HG03378 (cell line): ENCODE results near the gene RFPL4A.
"Not testable (repeated sequence)": the region's sequence is repeated elsewhere in the genome, so short reads cannot be mapped to it uniquely, and the experiment has no call there.

Experiments
- ATAC-seq: cut with Tn5 transposase; IDR thresholded peaks from one replicate; pipeline ENCODE4 v1.9.1; 2021; ENCODE audit warnings: mild to moderate bottlenecking, moderate library complexity; ENCODE audit not compliant: unreplicated experiment

The RFPL4A gene

GRCh38 chr19:55758797-55759196 is at the start of gene RFPL4A:
TSS of gene RFPL4A (plus strand) at chr19:55759097. CDS start at chr19:55761801, 2,704 bp downstream.
- not testable (repeated sequence) for ATAC-seq

DNA sequence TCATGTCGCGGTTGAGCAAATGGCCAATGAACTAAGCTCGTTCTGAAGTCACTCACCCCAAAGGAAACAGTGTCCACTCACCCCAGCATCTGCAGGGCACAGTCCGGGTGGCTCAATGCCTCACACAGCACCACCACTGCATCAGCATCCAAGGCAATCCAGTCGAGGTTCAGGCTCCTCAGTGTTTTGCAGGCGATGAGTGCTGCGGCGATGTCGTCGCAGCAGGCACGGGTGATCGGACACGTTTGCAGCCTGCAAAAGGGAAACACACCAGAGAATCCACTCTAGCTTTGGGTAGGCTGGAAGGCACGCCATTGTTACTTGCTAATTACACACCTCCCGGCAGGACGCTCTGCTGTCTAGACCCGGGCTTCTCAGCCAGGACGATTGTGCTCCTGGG is 47.2 kb upstream of the RFPL4A start:
- ATAC-seq: no peak

DNA sequence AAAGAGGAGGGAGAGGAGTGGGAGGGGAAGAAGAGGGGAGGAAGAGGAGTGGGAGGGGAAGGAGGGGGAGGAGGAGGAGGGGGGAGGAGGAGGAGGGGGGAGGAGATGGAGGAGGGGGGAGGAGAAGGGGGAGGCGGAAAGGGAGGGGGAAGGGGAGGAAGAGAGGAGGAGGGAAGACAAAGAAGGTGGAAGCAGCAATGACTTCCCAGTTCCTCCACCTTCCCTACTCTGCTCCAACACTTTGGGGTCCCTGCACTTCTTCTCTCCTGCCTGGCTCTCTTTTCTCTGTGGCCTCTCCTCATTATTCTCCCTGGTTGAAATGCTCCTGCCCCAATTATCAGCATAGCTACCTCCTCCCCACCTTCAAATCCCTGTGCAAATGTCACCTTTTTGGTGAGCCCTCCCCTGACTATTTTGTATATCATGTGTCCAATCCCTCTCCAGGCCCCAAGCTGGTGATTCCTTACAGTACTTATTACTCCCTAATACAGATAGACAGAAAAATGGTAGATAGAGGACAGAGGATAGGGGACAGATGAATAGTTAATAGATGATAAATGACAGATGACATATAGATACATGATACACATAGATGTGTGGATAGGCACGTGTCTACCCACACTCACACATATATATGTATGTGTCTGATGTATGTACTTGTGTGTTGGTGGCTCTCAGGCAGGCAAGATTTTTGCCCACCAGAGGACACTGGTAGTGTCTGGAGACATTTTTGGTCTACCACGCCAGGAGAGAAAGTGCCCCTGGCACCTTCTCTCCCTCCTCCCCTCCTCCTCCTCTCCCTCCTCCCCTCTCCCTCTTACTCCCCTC is 45.9 kb upstream of the RFPL4A start:
- no peak for ATAC-seq

GRCh38 chr19:55716531-55716930 is 42.4 kb upstream of the RFPL4A start:
- ATAC-seq: no peak

- no peak for ATAC-seq
Observed at GRCh38 chr19:55717251-55717650, 41.6 kb upstream of the RFPL4A start.

DNA sequence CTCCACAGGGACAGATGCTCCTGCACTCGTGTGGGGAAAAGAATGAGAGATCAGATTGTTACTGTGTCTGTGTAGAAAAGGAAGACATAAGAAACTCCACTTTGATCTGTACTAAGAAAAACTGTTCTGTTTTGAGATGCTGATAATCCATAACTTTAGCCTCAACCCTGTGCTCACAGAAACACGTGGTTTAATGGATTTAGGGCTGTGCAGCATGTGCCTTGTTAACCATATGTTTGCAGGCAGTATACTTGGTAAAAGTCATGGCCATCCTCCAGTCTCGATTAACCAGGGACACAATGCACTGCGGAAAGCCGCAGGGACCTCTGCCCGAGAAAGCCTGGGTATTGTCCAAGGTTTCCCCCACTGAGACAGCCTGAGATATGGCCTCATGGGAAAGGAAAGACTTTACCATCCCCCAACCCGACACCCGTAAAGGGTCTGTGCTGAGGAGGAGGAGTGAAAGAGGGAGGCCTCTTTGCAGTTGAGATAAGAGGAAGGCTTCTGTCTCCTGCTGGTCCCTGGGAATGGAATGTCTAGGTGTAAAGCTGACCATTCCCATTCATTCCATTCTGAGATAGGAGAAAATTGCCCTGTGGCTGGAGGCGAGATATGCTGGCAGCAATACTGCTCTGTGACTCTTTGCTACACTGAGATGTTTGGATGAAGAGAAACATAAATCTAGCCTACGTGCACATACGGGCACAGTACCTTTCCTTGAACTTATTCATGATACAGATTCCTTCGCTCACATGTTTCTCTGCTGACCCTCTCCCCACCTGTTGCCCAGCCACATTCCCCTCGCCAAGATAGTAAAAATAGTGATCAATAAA is 40.8 kb upstream of the RFPL4A start:
- not testable (repeated sequence) for ATAC-seq

GRCh38 chr19:55720214-55720746 is 38.6 kb upstream of the RFPL4A start:
- ATAC-seq: no peak

DNA sequence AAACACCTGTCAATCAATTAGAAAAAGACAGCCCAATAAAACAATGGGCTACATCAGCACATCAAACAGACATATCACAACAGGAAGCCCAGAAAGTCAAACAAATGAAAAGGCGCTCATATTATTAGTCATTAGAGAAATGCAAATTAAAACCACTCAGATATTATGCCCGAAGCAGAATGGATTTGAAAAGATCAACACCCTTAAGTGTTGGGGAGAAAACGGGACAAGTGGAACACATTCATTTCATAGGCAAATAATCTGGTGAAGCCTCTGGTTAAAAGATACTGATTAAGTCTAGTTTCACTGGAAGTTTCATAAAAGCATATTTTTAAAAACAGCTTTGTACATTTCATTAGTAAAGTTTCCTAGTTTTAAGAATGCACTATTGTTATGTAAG is 38.1 kb upstream of the RFPL4A start:
- ATAC-seq: no peak

GRCh38 chr19:55723491-55723890 is 35.4 kb upstream of the RFPL4A start:
- no peak for ATAC-seq

GRCh38 chr19:55730378-55730777 is 28.5 kb upstream of the RFPL4A start:
- ATAC-seq: not testable (repeated sequence)

- ATAC-seq: no peak
Observed at GRCh38 chr19:55738302-55738701, 20.6 kb upstream of the RFPL4A start, which contains the start of gene NLRP9. TSS of gene NLRP9 (minus strand) at chr19:55738402. CDS start at chr19:55738374, 28 bp downstream.

- no peak for ATAC-seq
Observed at GRCh38 chr19:55750715-55751114, 8.2 kb upstream of the RFPL4A start.

- ATAC-seq: no peak
Observed at GRCh38 chr19:55753401-55753800, 5.5 kb upstream of the RFPL4A start.

- not testable (repeated sequence) for ATAC-seq
Observed at GRCh38 chr19:55756808-55757207, 2.1 kb upstream of the RFPL4A start.

GRCh38 chr19:55766466-55766865 is 7.6 kb downstream of the RFPL4A start:
- ATAC-seq: no peak

GRCh38 chr19:55768818-55769217 is 9.9 kb downstream of the RFPL4A start, which contains the start of gene RFPL4AL1:
TSS of gene RFPL4AL1 (plus strand) at chr19:55769118. CDS start at chr19:55771805, 2,687 bp downstream.
- ATAC-seq: not testable (repeated sequence)

DNA sequence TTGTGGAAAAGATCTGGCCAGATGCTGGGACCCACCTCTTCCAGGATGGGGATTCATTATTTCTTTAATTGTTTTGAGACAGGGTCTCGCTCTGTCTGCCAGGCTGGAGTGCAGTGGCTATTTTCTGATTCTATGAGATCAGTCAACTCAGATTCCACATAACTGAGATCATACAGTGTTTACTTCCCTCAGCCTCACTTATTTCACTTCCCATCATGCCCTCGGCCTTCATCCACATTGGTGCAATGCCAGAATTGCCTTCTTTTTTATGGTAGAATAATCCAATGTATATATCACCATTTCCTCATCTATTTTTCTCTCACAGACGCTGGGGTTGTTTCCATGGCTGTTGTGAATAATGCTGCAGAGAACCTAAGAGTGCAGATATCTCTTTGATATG is 10.7 kb downstream of the RFPL4A start:
- not testable (repeated sequence) for ATAC-seq

GRCh38 chr19:55777528-55777927 is 18.6 kb downstream of the RFPL4A start:
- ATAC-seq: no peak

DNA sequence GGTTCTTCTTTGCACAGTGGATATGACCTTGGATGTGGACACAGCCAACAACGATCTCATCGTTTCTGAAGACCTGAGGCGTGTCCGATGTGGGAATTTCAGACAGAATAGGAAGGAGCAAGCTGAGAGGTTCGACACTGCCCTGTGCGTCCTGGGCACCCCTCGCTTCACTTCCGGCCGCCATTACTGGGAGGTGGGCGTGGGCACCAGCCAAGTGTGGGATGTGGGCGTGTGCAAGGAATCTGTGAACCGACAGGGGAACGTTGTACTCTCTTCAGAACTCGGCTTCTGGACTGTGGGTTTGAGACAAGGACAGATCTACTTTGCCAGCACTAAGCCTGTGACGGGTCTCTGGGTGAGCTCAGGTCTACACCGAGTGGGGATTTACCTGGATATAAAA is 19.4 kb downstream of the RFPL4A start:
- no peak for ATAC-seq

- ATAC-seq: no peak
Observed at GRCh38 chr19:55781112-55781511, 22.2 kb downstream of the RFPL4A start.

DNA sequence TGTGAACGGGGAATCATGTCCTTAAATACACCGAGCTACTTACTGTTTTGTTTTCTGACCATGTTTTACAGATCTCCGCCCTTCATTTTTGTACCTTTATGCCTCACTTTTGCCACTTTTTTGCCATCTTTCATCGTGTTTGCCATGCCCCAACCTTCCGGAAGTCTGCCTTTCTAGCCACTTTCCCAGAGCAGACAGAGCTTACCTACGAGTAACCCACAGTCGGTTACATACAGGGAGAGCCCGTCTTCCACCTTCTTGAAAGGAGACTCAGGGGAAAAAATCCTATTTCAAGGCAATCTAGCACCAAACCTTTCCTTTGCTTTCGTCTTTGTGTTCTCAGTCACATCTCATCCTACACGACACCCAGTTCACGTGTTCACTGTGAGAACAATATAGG is 36.1 kb downstream of the RFPL4A start:
- no peak for ATAC-seq
